ENCODE results near the gene SYCE3.

The SYCE3 gene

DNA sequence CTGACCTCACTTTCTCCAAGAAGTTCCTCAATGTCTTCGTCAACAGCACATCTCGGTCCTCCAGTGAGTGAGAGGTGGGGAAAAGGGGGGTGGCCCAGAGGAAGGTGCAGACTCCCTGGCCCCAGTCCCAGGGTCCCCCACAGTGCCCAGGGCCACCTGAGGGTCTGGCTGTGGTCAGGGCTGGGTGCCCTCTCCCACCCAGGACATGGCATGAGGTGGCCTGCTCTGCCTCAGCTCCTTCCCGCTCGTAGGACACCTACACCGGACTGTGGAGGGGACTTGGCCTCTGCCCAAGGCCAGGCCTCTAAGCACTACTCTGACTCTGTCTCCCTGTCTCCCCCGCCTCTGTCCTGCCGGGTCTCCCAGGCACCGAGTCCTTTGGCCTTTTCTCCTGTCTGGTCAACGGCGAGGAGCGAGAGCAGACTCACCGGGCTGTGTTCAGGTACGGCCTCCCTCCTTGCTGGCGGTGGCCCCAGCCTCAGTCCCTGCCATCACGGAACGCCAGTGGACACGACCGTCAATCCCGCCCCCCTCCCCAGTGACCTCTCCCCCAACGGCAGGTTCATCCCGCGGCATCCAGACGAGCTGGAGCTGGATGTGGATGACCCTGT lies 42.4 kb upstream of the SYCE3 start:
- no peak overlapping the region for H3K4me3 ChIP-seq (ENCODE audit: low read length)
- TF ChIP-seq ZNF274 (IDR thresholded peaks at IDR 0.05; ENCODE audit: low read depth, low read length) = no peak

DNA sequence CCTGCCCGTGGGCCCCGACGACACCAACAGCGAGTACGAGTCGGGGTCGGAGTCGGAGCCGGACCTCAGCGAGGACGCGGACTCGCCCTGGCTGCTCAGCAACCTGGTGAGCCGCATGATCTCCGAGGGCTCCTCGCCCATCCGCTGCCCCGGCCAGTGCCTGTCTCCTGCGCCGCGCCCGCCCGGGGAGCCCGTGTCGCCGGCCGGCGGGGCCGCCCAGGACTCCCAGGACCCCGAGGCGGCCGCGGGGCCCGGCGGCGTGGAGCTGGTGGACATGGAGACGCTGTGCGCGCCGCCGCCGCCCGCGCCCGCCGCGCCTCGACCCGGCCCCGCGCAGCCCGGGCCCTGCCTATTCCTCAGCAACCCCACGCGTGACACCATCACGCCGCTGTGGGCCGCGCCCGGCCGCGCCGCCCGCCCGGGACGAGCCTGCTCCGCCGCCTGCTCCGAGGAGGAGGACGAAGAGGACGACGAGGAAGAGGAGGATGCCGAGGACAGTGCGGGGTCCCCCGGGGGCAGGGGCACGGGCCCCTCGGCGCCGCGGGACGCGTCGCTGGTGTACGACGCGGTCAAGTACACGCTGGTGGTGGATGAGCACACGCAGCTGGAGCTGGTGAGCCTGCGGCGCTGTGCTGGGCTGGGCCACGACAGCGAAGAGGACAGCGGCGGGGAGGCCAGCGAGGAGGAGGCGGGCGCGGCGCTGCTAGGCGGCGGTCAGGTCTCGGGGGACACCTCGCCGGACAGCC lies 41.7 kb upstream of the SYCE3 start:
- TF ChIP-seq ZNF274 (IDR thresholded peaks at IDR 0.05; ENCODE audit: low read depth, low read length) = no peak
- H3K4me3 ChIP-seq (ENCODE audit: low read length) = no peak overlapping the region

DNA sequence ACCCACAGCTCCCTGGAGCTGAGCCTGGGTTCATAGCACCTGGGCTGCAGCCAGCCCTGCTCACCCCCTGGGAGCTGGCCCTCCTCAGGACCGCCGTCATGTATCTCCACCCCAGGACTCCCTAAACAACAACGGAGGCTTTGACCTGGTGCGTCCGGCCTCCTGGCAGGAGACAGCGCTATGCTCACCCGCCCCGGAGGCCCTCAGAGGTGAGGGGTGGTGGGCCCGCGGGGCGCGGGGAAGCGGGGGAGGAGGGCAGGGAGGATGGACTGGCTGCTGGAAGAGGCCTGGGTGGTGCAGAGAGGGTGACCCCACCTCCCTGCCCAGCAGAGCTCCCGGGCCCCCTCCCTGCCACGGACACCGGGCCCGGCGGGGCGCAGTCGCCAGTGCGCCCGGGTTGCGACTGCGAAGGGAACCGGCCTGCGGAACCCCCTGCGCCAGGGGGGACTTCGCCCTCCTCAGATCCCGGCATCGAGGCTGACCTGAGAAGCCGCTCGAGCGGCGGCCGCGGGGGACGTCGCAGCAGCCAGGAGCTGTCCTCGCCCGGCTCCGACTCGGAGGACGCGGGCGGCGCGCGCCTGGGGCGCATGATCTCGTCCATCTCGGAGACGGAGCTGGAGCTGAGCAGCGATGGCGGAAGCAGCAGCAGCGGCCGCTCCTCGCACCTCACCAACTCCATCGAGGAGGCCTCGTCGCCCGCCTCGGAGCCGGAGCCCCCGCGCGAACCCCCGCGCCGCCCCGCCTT lies 41.0 kb upstream of the SYCE3 start:
- H3K4me3 ChIP-seq (ENCODE audit: low read length) = no peak overlapping the region
- TF ChIP-seq ZNF274 (IDR thresholded peaks at IDR 0.05; ENCODE audit: low read depth, low read length) = no peak

DNA sequence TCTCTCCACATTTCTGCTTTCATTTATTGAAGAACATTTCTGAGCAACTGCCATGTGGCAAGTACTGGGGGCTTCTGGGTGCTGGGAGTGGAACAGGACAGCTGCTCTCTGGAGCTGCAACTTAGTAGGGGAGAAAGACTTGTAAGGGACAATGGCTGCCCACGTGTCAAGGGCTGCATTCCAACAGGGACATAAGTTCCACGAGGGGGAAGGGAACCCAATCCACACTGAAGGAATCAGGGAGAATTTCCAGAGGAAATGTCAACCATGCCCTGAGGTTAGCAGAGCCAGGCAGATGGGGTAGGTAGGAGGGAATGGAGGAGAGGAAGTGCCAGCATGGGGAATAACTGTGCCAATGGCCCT lies 39.6 kb upstream of the SYCE3 start:
- TF ChIP-seq ZNF274 (IDR thresholded peaks at IDR 0.05; ENCODE audit: low read depth, low read length) = no peak
- H3K4me3 ChIP-seq (ENCODE audit: low read length) = no peak overlapping the region

DNA sequence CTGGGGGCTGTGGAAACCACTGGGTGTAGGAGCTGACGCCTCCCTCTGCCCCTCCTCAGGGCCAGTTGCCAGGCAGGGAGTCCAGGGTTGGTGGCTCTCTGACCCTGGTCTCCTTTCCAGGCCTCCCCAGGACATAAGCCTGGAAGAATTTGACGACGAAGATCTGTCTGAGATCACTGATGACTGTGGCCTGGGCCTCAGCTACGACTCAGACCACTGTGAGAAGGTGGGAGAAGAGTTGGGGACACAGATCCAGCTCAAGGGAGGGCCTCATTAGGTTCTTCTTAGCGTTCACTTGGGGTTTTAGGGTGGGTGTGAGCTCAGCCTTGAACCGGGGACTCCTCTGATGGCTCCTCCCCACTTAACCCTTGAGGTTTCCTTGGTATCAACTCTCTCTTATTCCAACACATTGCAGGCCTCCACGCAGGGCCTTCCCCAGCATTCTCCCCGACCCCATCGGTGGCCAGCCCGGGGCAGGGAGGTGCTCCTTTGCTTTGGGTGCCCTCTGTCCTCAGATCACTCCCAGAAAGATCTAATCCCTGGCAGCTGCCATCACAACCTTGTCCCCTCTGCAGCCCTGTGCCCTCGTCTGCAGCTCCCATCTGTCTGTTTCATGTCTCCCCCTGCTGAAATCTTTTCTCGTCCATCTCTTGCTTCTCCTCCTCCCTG lies 39.1 kb upstream of the SYCE3 start:
- no peak for TF ChIP-seq ZNF274 (IDR thresholded peaks at IDR 0.05; ENCODE audit: low read depth, low read length)
- no peak overlapping the region for H3K4me3 ChIP-seq (ENCODE audit: low read length)

DNA sequence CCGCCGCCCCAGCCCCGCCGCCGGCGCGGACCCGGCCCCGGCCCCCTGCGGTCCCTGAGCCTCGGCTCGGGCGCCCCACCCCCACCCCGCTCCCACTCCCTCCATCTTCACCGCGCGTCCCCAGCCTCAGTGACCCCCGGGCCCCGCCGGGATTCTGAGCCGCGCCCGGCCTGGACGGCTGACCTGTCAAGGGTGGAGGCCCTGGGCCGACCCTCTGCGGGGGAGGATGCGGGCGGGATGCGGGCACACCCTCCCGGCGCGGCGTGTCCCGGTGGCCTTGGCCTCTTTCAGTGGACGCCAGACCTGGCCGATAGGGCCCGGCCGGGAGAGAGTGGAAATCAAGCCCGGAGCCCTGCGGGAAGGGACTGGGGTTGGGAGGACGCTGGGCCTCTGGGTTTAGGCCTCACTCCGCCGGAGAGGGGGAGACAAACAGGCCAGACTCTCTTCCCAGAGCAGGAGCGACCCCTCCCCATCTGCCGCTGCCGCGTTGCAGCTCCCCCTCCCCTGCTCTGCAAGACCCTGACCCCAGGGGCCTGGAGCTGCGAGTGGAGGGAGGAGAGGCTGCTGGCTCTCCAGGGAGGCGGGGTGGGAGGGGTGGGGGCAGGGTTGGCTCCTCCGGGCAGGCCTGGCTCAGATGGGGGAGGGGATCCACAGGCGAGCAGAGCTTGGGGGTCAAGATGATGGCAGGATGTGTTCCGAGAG lies 38.4 kb upstream of the SYCE3 start:
- H3K4me3 ChIP-seq (ENCODE audit: low read length) = no peak overlapping the region
- TF ChIP-seq ZNF274 (IDR thresholded peaks at IDR 0.05; ENCODE audit: low read depth, low read length) = no peak

DNA sequence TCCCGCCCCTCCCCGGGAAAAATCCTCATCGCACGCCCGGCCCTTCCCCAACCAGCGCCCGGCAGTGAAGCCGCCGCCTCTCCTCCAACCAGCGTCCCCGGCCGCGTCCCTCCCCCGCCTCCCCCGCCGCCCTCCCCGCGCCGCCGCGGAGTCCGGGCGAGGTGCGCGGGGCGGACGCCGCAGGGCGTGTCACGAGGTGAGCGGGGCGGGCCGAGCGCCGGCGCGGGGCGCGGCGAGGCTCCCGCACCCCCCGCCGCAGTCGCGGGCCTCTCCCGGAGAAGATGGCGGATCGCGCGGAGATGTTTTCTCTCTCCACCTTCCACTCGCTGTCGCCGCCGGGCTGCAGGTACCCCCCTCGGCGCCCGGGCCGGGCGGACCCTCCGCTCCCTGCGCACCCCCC lies 37.8 kb upstream of the SYCE3 start, which contains the start of gene MAPK8IP2:
Gene MAPK8IP2, plus strand, starts transcription at position 256 of the 400 bp plus-strand sequence. Its CDS starts 26 bp downstream, at position 282.
- TF ChIP-seq ZNF274 (IDR thresholded peaks at IDR 0.05; ENCODE audit: low read depth, low read length) = no peak
- no peak within 1 kb of the TSS for H3K4me3 ChIP-seq (ENCODE audit: low read length)

DNA sequence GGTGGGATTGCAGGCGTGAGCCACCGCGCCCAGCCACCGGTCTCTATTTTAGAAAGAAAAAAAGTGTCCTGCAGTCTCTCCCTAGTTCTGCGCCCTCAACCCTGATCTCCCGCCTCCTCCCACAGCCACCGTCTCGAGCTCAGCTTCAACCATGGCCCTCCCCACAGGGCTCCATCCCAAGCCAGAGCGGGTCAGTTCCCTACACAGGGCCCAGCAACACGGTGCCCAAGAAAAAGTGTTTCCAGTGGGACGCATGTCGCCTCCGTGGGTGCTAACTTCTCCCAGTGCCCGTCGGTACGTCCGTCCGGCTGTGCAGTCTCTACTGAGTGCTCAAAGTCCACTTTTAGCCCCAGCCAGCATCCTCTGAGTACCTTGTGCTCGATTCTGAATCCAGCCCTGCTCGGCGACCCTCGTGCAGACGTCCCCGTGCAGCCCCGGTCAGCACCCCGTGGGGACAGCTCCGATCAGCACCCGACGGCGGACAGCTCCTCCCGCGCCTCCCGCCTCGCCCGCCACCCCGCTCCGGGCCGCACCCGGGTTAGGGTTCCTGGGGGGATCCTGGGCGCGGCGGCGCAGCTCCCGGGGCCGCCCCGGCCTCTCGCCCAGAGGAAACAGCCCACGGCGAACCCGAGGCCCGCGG lies 37.2 kb upstream of the SYCE3 start:
- TF ChIP-seq ZNF274 (IDR thresholded peaks at IDR 0.05; ENCODE audit: low read depth, low read length) = no peak
- no peak overlapping the region for H3K4me3 ChIP-seq (ENCODE audit: low read length)

DNA sequence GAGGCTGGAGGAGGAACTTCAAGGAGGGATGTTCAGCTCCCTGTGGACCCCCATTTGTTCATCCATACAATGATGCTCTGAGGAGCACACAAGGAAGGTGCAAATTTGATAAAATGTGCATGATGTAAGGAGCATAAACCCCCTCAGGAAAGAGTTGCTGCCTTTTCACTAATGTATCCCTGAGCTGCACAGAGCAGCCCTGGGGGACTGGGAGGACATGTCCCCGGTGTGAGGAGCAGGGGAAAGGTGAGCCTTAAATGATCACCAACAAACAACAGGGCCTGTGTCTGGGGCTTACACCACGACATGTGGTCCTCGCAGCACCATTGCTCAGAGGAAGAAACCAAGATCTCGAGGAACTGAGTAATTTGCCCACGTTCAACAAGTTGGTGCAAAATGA lies 34.4 kb upstream of the SYCE3 start:
- TF ChIP-seq ZNF274 (IDR thresholded peaks at IDR 0.05; ENCODE audit: low read depth, low read length) = no peak
- no peak overlapping the region for H3K4me3 ChIP-seq (ENCODE audit: low read length)

DNA sequence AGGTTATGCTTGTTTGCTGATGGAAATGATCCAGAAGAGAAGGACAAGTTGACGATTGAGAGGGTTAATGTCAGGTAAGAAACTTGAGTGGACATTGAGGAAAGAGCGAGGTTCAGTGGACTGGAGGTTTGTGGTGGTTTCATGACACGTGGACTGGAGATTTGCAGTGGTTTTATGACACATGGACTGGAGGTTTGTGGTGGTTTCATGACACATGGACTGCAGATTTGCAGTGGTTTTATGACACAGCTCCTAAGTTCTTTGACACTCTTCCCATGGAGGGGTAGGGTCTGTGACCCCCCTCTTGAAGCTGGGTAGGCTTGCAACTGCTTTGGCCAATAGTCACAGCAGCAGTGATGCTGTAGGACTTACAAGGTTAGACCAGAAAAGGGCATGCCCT lies 32.5 kb upstream of the SYCE3 start:
- H3K4me3 ChIP-seq (ENCODE audit: low read length) = no peak overlapping the region
- no peak for TF ChIP-seq ZNF274 (IDR thresholded peaks at IDR 0.05; ENCODE audit: low read depth, low read length)

DNA sequence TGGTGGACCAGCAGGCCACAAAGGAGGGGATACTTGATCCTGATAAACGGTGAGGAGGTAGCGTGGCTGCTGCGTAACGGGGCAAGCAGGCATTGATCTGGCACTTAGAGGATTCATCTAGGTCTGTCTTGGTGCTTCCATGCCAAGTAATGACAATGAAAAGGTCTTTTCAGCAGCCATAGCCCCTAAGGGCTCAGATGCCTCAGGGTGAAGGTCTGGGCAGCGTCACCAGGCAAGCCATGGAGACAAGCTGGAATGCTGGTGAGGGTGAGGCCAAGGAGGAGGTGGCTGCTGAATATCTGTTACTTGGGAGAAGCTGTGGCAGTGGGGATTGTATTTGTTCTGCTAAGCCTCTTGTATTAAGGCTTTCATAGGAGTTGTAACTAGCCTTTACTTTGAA lies 24.7 kb upstream of the SYCE3 start:
- no peak for TF ChIP-seq ZNF274 (IDR thresholded peaks at IDR 0.05; ENCODE audit: low read depth, low read length)
- H3K4me3 ChIP-seq (ENCODE audit: low read length) = no peak overlapping the region

DNA sequence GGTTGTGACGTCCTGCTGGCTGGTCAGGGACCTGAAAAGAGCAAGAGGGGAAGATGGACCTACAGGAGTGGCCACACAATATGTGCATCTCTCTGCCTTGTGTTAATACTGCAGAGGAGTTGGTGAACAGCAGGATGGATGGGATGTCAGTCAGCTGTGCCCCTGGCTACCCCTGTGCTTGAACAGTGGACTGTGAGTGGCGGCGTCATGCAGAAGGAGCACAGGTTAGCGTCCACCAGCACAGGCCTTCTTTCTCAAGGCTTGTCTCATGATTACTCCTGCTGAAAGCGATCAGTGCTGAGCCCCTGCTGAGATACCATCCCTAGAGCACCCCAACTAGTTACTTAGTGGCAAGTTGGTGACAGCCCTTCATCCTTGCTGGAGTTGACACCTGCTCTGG lies 23.7 kb upstream of the SYCE3 start:
- TF ChIP-seq ZNF274 (IDR thresholded peaks at IDR 0.05; ENCODE audit: low read depth, low read length) = no peak
- H3K4me3 ChIP-seq (ENCODE audit: low read length) = no peak overlapping the region

DNA sequence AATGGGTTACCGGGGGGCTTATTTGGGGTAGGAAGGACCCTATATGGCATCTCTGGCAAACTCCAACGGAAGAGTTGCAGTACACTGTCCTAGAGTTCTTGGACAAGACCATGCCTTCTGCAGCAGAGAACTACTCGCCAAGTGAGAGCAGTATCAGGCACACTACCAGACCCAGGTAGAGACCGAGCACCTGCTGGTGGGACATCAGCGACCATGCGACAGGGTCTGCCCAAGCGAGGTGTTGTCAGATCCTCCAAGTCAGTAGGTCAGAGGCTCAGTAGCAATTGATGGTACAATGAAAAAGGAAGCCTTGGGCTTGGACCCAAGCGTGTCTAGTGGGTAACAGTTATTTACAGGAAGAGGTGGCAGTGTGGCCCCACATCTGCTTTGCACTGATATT lies 23.1 kb upstream of the SYCE3 start:
- TF ChIP-seq ZNF274 (IDR thresholded peaks at IDR 0.05; ENCODE audit: low read depth, low read length) = no peak
- H3K4me3 ChIP-seq (ENCODE audit: low read length) = no peak overlapping the region

Measured in GM08714 (cell line).